ENCODE data around the gene SELP. TPM values are rescaled to one million over a fixed set of nuclear protein-coding genes. Genes with fewer than 3 reads are reported as not detected.
"Not testable (repeated sequence)": the region's sequence is repeated elsewhere in the genome, so short reads cannot be mapped to it uniquely, and the experiment has no call there.

The SELP gene
- total RNA-seq = not detected in 2 replicates

DNA sequence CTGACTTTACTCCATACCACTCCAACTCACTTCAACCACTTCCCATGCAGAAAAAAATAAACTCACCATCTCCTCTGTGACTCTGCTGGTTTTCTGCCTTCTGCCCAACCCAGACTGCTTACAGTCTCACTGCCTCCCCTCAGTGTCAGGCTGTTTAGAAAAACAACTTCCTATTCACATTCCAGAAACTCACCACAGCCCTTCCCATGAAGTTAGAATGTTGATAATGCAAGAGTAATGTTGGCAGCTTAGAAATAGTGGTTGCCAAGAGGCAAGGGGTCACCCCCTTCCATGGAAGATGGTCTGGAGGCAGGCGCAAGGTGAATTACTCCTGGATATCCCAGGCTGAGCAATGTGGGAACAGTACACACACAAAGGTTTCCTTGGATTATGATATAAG, at the start of gene SELP:
SELP (minus strand) TSS at position 119 of the 400 bp plus-strand sequence; CDS start at position 69, 50 bp downstream.
- Histone ChIP-seq H3K27me3 (ENCODE audit: control insufficient read depth, insufficient read depth, low read length) (no peaks in the 10 kb centered on the region), H3K36me3 (ENCODE audit: control insufficient read depth, insufficient read depth, low read length) (no peaks in the 10 kb centered on the region), H3K4me3 (ENCODE audit: low read depth, low read length) (no peak within 1 kb of the TSS)
- DNase-seq (ENCODE audit: low read depth) (no peak), FAIRE-seq (no peak)
- TF ChIP-seq, protein P1, sequence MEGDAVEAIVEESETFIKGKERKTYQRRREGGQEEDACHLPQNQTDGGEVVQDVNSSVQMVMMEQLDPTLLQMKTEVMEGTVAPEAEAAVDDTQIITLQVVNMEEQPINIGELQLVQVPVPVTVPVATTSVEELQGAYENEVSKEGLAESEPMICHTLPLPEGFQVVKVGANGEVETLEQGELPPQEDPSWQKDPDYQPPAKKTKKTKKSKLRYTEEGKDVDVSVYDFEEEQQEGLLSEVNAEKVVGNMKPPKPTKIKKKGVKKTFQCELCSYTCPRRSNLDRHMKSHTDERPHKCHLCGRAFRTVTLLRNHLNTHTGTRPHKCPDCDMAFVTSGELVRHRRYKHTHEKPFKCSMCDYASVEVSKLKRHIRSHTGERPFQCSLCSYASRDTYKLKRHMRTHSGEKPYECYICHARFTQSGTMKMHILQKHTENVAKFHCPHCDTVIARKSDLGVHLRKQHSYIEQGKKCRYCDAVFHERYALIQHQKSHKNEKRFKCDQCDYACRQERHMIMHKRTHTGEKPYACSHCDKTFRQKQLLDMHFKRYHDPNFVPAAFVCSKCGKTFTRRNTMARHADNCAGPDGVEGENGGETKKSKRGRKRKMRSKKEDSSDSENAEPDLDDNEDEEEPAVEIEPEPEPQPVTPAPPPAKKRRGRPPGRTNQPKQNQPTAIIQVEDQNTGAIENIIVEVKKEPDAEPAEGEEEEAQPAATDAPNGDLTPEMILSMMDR (IDR thresholded peaks at IDR 0.05; ENCODE audit: insufficient read depth, low read length, severe bottlenecking) = no peak

DNA sequence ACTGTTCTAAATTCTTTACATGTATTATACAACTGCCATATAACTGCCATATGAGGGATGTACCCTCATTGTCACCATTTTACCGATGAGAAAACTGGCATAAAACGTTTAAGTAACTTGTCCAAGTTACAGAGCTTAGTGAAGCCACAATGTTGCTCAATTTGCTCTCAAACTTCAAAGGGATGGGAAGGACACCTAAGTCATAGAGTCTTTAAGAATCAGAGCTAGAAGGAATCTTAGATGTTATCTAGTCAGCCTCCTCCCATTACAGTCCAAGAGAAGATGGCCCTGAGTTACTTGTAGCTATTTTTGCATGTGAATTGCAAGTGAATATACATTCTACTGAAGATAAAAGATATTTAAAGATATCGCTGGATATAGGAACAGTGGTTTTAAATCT, 49.8 kb upstream of the SELP start:
- TF ChIP-seq, protein P1 (IDR thresholded peaks at IDR 0.05; ENCODE audit: insufficient read depth, low read length, severe bottlenecking) = no peak
- Histone ChIP-seq H3K4me3 (ENCODE audit: low read depth, low read length) (no peak overlapping the region), H3K36me3 (ENCODE audit: control insufficient read depth, insufficient read depth, low read length) (no peaks in the 10 kb centered on the region), H3K27me3 (ENCODE audit: control insufficient read depth, insufficient read depth, low read length) (no peaks in the 10 kb centered on the region)
- no peak for FAIRE-seq
- no peak for DNase-seq (ENCODE audit: low read depth)

DNA sequence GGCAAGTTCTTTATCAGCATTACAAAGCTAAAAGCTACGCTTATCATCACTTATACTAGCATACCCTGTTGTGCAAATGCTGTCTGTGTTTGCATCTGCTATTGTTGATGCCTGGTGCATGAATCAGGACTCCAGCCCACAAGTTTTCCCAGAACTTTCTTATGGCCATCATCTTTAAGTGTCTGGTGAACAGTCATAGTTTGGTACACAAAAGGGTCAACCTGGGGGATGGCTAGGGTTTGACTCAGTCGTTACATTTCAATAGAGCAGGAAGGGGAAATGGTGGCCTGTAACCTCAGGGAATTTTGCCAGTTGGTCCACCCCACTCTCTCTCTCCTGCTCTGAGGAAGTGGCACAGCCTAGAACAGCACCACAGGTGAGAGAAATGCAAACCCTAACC, 46.1 kb upstream of the SELP start:
- DNase-seq (ENCODE audit: low read depth) = peak; percentile 97
- TF ChIP-seq, protein P1 (IDR thresholded peaks at IDR 0.05; ENCODE audit: insufficient read depth, low read length, severe bottlenecking) = no peak
- Histone ChIP-seq H3K27me3 (ENCODE audit: control insufficient read depth, insufficient read depth, low read length) (no peaks in the 10 kb centered on the region), H3K36me3 (ENCODE audit: control insufficient read depth, insufficient read depth, low read length) (no peaks in the 10 kb centered on the region), H3K4me3 (ENCODE audit: low read depth, low read length) (no peak overlapping the region)
- no peak for FAIRE-seq

DNA sequence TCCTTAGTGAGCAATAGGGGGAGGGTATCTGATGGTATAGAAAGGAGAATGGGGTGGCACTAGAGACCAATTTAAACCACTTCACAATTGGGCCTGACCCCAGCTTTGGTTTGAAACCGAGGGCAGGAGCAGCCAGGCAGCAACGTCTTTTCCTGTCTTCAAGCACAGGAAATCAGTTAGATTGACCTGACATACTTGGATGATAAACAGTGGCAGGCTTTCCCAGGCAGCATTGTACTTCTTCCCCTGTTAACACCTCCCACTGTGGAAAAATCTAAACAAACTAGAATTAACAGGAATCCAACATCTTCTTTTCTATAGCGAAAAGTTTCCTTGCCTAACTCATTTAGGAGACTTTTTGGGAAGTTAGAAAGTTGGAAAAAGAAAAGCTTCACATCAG, 40.9 kb upstream of the SELP start:
- H3K27me3 ChIP-seq (ENCODE audit: control insufficient read depth, insufficient read depth, low read length) = no peaks in the 10 kb centered on the region
- DNase-seq (ENCODE audit: low read depth) (no peak), FAIRE-seq (no peak)
- TF ChIP-seq, protein P1 (IDR thresholded peaks at IDR 0.05; ENCODE audit: insufficient read depth, low read length, severe bottlenecking) = no peak
- no peak overlapping the region for H3K4me3 ChIP-seq (ENCODE audit: low read depth, low read length)
- H3K36me3 ChIP-seq (ENCODE audit: control insufficient read depth, insufficient read depth, low read length) = no peaks in the 10 kb centered on the region

DNA sequence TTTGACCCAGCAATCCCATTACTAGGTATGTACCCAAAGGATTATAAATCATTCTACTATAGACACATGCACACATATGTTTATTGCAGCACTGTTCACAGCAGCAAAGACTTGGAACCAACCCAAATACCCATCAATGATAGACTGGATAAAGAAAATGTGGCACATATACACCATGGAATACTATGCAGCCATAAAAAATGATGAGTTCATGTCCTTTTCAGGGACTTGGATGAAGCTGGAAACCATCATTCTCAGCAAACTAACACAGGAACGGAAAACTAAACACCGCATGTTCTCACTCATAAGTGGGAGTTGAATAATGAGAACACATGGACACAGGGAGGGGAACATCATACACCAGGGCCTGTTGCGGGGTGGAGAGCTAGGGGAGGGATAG, 40.3 kb upstream of the SELP start:
- not testable (repeated sequence) for DNase-seq (ENCODE audit: low read depth); H3K36me3 ChIP-seq (ENCODE audit: control insufficient read depth, insufficient read depth, low read length); FAIRE-seq; H3K27me3 ChIP-seq (ENCODE audit: control insufficient read depth, insufficient read depth, low read length); H3K4me3 ChIP-seq (ENCODE audit: low read depth, low read length)

DNA sequence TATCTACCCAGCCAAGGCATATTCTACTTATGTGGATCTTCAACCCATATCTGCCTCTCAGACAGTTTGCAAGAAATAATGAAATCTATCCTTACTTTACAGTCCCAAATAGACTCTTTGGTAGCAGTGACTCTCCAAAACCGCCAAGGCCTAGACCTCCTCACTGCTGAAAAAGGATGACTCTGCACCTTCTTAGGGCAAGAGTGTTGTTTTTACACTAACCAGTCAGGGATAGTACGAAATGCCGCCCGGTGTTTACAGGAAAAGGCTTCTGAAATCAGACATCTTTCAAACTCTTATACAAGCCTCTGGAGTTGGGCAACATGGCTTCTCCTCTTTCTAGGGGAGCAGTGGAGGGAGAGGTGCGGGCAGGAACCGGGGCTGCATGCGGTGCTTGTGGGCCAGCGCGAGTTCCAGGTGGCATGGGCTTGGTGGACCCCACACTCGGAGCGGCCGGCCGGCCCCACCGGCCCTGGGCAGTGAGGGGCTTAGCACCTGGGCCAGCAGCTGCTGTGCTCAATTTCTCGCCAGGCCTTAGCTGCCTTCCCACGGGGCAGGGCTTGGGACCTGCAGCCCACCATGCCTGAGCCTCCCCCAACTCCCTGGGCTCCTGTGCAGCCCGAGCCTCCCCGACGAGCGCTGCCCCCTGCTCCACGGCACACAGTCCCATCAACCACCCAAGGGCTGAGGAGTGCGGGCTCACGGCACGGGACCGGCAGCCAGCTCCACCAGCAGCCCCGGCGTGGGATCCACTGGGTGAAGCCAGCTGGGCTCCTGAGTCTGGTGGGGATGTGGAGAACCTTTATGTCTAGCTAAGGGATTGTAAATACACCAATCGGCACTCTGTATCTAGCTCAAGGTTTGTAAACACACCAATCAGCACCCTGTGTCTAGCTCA, 38.0 kb upstream of the SELP start:
- not testable (repeated sequence) for FAIRE-seq; H3K27me3 ChIP-seq (ENCODE audit: control insufficient read depth, insufficient read depth, low read length)

DNA sequence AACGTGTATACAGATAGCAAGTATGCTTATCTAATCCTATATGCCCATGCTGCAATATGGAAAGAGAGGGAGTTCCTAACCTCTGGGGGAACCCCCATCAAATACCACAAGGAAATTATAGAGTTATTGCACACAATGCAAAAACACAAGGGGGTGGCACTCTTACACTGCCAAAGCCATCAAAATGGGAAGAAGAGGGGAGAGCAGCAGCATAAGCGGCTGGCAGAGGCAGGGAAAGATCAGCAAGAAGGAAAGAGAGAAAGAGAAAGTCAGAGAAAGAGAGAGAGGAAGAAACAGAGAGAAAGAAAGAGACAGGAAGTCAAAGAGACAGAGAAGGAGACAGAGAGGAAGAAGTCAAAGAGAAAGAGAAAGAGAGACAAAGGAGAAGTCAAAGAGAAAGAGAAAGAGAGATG, 37.3 kb upstream of the SELP start:
- not testable (repeated sequence) for DNase-seq (ENCODE audit: low read depth); H3K27me3 ChIP-seq (ENCODE audit: control insufficient read depth, insufficient read depth, low read length); H3K4me3 ChIP-seq (ENCODE audit: low read depth, low read length); H3K36me3 ChIP-seq (ENCODE audit: control insufficient read depth, insufficient read depth, low read length); FAIRE-seq

More for the DNA sequence above, 38.0 kb upstream of the SELP start:
- DNase-seq (ENCODE audit: low read depth); H3K36me3 ChIP-seq (ENCODE audit: control insufficient read depth, insufficient read depth, low read length); H3K4me3 ChIP-seq (ENCODE audit: low read depth, low read length): not testable (repeated sequence)

DNA sequence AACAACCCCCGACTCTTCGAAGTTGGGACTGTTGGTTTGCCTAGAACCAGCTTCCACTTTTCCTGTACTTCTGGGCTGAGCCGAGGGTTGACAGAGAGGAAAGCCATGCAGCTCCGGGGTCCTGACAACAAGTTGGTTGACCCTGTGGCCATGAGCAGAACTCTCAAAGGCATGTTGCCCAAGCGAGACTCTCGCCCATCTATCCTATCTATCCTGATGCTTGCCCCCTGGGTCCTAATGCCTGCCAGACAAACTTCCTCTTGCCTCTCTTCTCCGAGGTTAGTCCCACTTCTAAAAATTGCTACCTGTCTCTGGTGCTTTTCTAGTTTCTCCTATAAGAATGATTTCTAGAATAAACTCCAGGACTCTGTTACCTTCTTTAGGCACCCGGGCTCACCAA, 32.8 kb upstream of the SELP start:
- not testable (repeated sequence) for H3K36me3 ChIP-seq (ENCODE audit: control insufficient read depth, insufficient read depth, low read length); DNase-seq (ENCODE audit: low read depth); H3K27me3 ChIP-seq (ENCODE audit: control insufficient read depth, insufficient read depth, low read length); H3K4me3 ChIP-seq (ENCODE audit: low read depth, low read length); FAIRE-seq

DNA sequence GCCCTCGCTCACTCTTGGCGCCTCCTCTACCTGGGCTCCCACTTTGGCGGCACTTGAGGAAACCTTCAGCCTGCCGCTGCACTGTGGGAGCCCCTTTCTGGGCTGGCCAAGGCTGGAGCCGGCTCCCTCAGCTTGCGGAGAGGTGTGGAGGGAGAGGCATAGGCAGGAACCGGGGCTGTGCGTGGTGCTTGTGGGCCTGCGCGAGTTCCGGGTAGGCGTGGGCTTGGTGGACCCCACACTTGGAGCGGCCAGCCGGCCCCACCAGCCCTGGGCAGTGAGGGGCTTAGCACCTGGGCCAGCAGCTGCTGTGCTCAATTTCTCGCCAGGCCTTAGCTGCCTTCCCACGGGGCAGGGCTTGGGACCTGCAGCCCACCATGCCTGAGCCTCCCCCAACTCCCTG, 31.1 kb upstream of the SELP start:
- not testable (repeated sequence) for H3K27me3 ChIP-seq (ENCODE audit: control insufficient read depth, insufficient read depth, low read length); H3K36me3 ChIP-seq (ENCODE audit: control insufficient read depth, insufficient read depth, low read length); FAIRE-seq; DNase-seq (ENCODE audit: low read depth); H3K4me3 ChIP-seq (ENCODE audit: low read depth, low read length)

DNA sequence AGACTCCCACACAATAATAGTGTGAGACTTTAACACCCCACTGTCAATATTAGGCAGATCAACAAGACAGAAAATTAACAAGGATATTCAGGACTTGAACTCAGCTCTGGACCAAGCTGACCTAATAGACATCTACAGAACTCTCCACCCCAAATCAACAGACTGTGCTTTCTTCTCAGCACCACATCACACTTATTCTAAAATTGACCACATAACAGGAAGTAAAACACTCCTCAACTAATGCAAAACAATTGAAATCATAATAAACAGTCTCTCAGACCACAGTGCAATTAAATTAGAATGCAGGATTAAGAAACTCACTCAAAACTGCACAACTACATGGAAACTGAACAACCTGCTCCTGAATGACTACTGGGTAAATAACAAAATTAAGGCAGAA, 28.9 kb upstream of the SELP start:
- H3K4me3 ChIP-seq (ENCODE audit: low read depth, low read length); H3K27me3 ChIP-seq (ENCODE audit: control insufficient read depth, insufficient read depth, low read length); H3K36me3 ChIP-seq (ENCODE audit: control insufficient read depth, insufficient read depth, low read length); DNase-seq (ENCODE audit: low read depth); FAIRE-seq: not testable (repeated sequence)

Measured in bronchial epithelial cell (primary cell).